ENCODE measurements around the gene TLR4. TPM values are rescaled to one million over a fixed set of nuclear protein-coding genes. Genes with fewer than 3 reads are reported as not detected.

Gene TLR4
- total RNA-seq (24.1 TPM), polyA plus RNA-seq (5.6 TPM)

GRCh38 chr9:117704024-117704575, at the start of gene TLR4:
Gene TLR4, plus strand, starts transcription at chr9:117704403. Its CDS starts 70 bp downstream, at chr9:117704473.
- 28% methylated on average over 13 of the region's 13 CpGs for WGBS
- H3K27ac ChIP-seq (ENCODE audit: low read depth) = peak within 1 kb of the TSS; percentile 76

GRCh38 chr9:117656002-117656401, 48.2 kb upstream of the TLR4 start:
- Histone ChIP-seq H3K36me3 (ENCODE audit: insufficient read depth) (no peaks in the 10 kb centered on the region), H3K4me3 (ENCODE audit: low read depth, low read length) (no peak overlapping the region), H3K27ac (ENCODE audit: low read depth) (no peak overlapping the region), H3K4me1 (ENCODE audit: insufficient read depth) (no peaks in the 10 kb centered on the region)
- DNase-seq (ENCODE audit: extremely low spot score) = no peak
- 32% methylated on average over 2 of the region's 2 CpGs for WGBS

More at GRCh38 chr9:117704024-117704575, at the start of gene TLR4:
- Histone ChIP-seq H3K36me3 (ENCODE audit: insufficient read depth) (no peaks in the 10 kb centered on the region), H3K4me1 (ENCODE audit: insufficient read depth) (no peaks in the 10 kb centered on the region), H3K4me3 (ENCODE audit: low read depth, low read length) (peak within 1 kb of the TSS; percentile 11)
- peak; percentile 40 for DNase-seq (ENCODE audit: extremely low spot score)

- Histone ChIP-seq H3K4me3 (ENCODE audit: low read depth, low read length) (no peak overlapping the region), H3K36me3 (ENCODE audit: insufficient read depth) (no peaks in the 10 kb centered on the region), H3K4me1 (ENCODE audit: insufficient read depth) (no peaks in the 10 kb centered on the region), H3K27ac (ENCODE audit: low read depth) (no peak overlapping the region)
- DNase-seq (ENCODE audit: extremely low spot score) = no peak
- WGBS = 70% methylated on average over 3 of the region's 3 CpGs
These were observed 41.6 kb upstream of the TLR4 start for GRCh38 chr9:117662651-117663050.

GRCh38 chr9:117664419-117664818, 39.8 kb upstream of the TLR4 start:
- Histone ChIP-seq H3K27ac (ENCODE audit: low read depth) (no peak overlapping the region), H3K4me1 (ENCODE audit: insufficient read depth) (no peaks in the 10 kb centered on the region), H3K4me3 (ENCODE audit: low read depth, low read length) (no peak overlapping the region), H3K36me3 (ENCODE audit: insufficient read depth) (no peaks in the 10 kb centered on the region)
- no peak for DNase-seq (ENCODE audit: extremely low spot score)
- 71% methylated on average over 1 of the region's 1 CpG for WGBS

GRCh38 chr9:117665601-117666385, 38.4 kb upstream of the TLR4 start:
- Histone ChIP-seq H3K4me1 (ENCODE audit: insufficient read depth) (no peaks in the 10 kb centered on the region), H3K36me3 (ENCODE audit: insufficient read depth) (no peaks in the 10 kb centered on the region), H3K27ac (ENCODE audit: low read depth) (no peak overlapping the region), H3K4me3 (ENCODE audit: low read depth, low read length) (no peak overlapping the region)
- no peak for DNase-seq (ENCODE audit: extremely low spot score)
- 83% methylated on average over 1 of the region's 1 CpG for WGBS

- WGBS = 92% methylated on average over 1 of the region's 1 CpG
- Histone ChIP-seq H3K4me1 (ENCODE audit: insufficient read depth) (no peaks in the 10 kb centered on the region), H3K4me3 (ENCODE audit: low read depth, low read length) (no peak overlapping the region)
These were observed 32.7 kb upstream of the TLR4 start for GRCh38 chr9:117671468-117671867.

GRCh38 chr9:117672369-117672768, 31.8 kb upstream of the TLR4 start:
- H3K27ac ChIP-seq (ENCODE audit: low read depth) = no peak overlapping the region
- DNase-seq (ENCODE audit: extremely low spot score) = no peak
- 90% methylated on average over 1 of the region's 1 CpG for WGBS

More at GRCh38 chr9:117671468-117671867, 32.7 kb upstream of the TLR4 start:
- H3K27ac ChIP-seq (ENCODE audit: low read depth) = no peak overlapping the region
- no peaks in the 10 kb centered on the region for H3K36me3 ChIP-seq (ENCODE audit: insufficient read depth)
- no peak for DNase-seq (ENCODE audit: extremely low spot score)

GRCh38 chr9:117677572-117677971, 26.6 kb upstream of the TLR4 start:
- Histone ChIP-seq H3K4me3 (ENCODE audit: low read depth, low read length) (no peak overlapping the region), H3K4me1 (ENCODE audit: insufficient read depth) (no peaks in the 10 kb centered on the region), H3K27ac (ENCODE audit: low read depth) (no peak overlapping the region), H3K36me3 (ENCODE audit: insufficient read depth) (no peaks in the 10 kb centered on the region)
- no peak for DNase-seq (ENCODE audit: extremely low spot score)

More at GRCh38 chr9:117672369-117672768, 31.8 kb upstream of the TLR4 start:
- H3K4me3 ChIP-seq (ENCODE audit: low read depth, low read length) = no peak overlapping the region
- H3K4me1 ChIP-seq (ENCODE audit: insufficient read depth) = no peaks in the 10 kb centered on the region
- H3K36me3 ChIP-seq (ENCODE audit: insufficient read depth) = no peaks in the 10 kb centered on the region

GRCh38 chr9:117678871-117679270, 25.3 kb upstream of the TLR4 start:
- Histone ChIP-seq H3K4me1 (ENCODE audit: insufficient read depth) (no peaks in the 10 kb centered on the region), H3K27ac (ENCODE audit: low read depth) (no peak overlapping the region), H3K4me3 (ENCODE audit: low read depth, low read length) (no peak overlapping the region), H3K36me3 (ENCODE audit: insufficient read depth) (no peaks in the 10 kb centered on the region)
- 0% methylated on average over 1 of the region's 1 CpG for WGBS
- no peak for DNase-seq (ENCODE audit: extremely low spot score)

- H3K4me3 ChIP-seq (ENCODE audit: low read depth, low read length) = no peak overlapping the region
- 67% methylated on average over 2 of the region's 2 CpGs for WGBS
- DNase-seq (ENCODE audit: extremely low spot score) = no peak
- no peaks in the 10 kb centered on the region for H3K36me3 ChIP-seq (ENCODE audit: insufficient read depth)
- H3K27ac ChIP-seq (ENCODE audit: low read depth) = no peak overlapping the region
- H3K4me1 ChIP-seq (ENCODE audit: insufficient read depth) = no peaks in the 10 kb centered on the region
These were observed 24.8 kb upstream of the TLR4 start for GRCh38 chr9:117679416-117679815.

GRCh38 chr9:117681888-117682287, 22.3 kb upstream of the TLR4 start:
- no peaks in the 10 kb centered on the region for H3K4me1 ChIP-seq (ENCODE audit: insufficient read depth)
- WGBS = 76% methylated on average over 2 of the region's 2 CpGs
- H3K36me3 ChIP-seq (ENCODE audit: insufficient read depth) = no peaks in the 10 kb centered on the region
- no peak for DNase-seq (ENCODE audit: extremely low spot score)
- no peak overlapping the region for H3K27ac ChIP-seq (ENCODE audit: low read depth)
- H3K4me3 ChIP-seq (ENCODE audit: low read depth, low read length) = no peak overlapping the region

- Histone ChIP-seq H3K4me3 (ENCODE audit: low read depth, low read length) (no peak overlapping the region), H3K36me3 (ENCODE audit: insufficient read depth) (no peaks in the 10 kb centered on the region), H3K4me1 (ENCODE audit: insufficient read depth) (no peaks in the 10 kb centered on the region), H3K27ac (ENCODE audit: low read depth) (no peak overlapping the region)
- WGBS = 66% methylated on average over 3 of the region's 3 CpGs
- DNase-seq (ENCODE audit: extremely low spot score) = no peak
These were observed 21.1 kb upstream of the TLR4 start for GRCh38 chr9:117682955-117683710.

GRCh38 chr9:117687532-117687931, 16.7 kb upstream of the TLR4 start:
- no peaks in the 10 kb centered on the region for H3K36me3 ChIP-seq (ENCODE audit: insufficient read depth)
- H3K27ac ChIP-seq (ENCODE audit: low read depth) = no peak overlapping the region
- H3K4me1 ChIP-seq (ENCODE audit: insufficient read depth) = no peaks in the 10 kb centered on the region
- no peak for DNase-seq (ENCODE audit: extremely low spot score)
- H3K4me3 ChIP-seq (ENCODE audit: low read depth, low read length) = no peak overlapping the region
- 68% methylated on average over 2 of the region's 2 CpGs for WGBS

GRCh38 chr9:117691367-117691766, 12.8 kb upstream of the TLR4 start:
- H3K27ac ChIP-seq (ENCODE audit: low read depth) = no peak overlapping the region
- no peak overlapping the region for H3K4me3 ChIP-seq (ENCODE audit: low read depth, low read length)
- no peaks in the 10 kb centered on the region for H3K4me1 ChIP-seq (ENCODE audit: insufficient read depth)
- no peaks in the 10 kb centered on the region for H3K36me3 ChIP-seq (ENCODE audit: insufficient read depth)
- DNase-seq (ENCODE audit: extremely low spot score) = no peak

Measured in urinary bladder (tissue), 4 donors.